ENCODE results near the gene SMCR8. TPM values are rescaled to one million over a fixed set of nuclear protein-coding genes. Genes with fewer than 3 reads are reported as not detected.

Gene SMCR8
- total and polyA plus RNA-seq, 4 donors = 0.76 to 9.7 (median 6.1) TPM

GRCh38 chr17:18327556-18327955, 12.5 kb downstream of the SMCR8 start:
- DNase-seq (ENCODE audit: low spot score) = no peak
- 94% methylated on average over 10 of the region's 10 CpGs for WGBS
- Histone ChIP-seq H3K27ac (ENCODE audit: low read depth in 1 of 2, low read length in 2 of 2) (no peak overlapping the region), H3K4me1 (ENCODE audit: control insufficient read depth in 4 of 4, insufficient read depth in 4 of 4, low read length in 3 of 4) (peaks cover 0 to 5% (median 2%) of the 10 kb centered on the region in 4 donors), H3K27me3 (ENCODE audit: control insufficient read depth in 4 of 4, insufficient read depth in 4 of 4, low read length in 3 of 4) (no peaks in the 10 kb centered on the region), H3K4me3 (ENCODE audit: low read depth in 1 of 3, low read length in 3 of 3) (no peak overlapping the region), H3K9ac (ENCODE audit: low read depth in 1 of 2, low read length in 2 of 2) (no peak overlapping the region), H3K36me3 (ENCODE audit: control insufficient read depth in 4 of 4, insufficient read depth in 3 of 4, low read depth in 1 of 4, low read length in 3 of 4) (peaks cover 18 to 68% (median 48%) of the 10 kb centered on the region in 4 donors), H3K9me3 (ENCODE audit: control insufficient read depth in 4 of 4, low read length in 3 of 4) (no peaks in the 10 kb centered on the region)
- no peak for TF ChIP-seq HNF4G (IDR thresholded peaks at IDR 0.05)
- no peak for TF ChIP-seq NR2F2 (IDR thresholded peaks at IDR 0.05)
- TF ChIP-seq ATF3 (IDR thresholded peaks at IDR 0.05) = no peak
- no peak for TF ChIP-seq SP1 (IDR thresholded peaks at IDR 0.05)
- TF ChIP-seq RAD21 (IDR thresholded peaks at IDR 0.05) = no peak
- TF ChIP-seq FOXA1 (IDR thresholded peaks at IDR 0.05) = no peak
- no peak for TF ChIP-seq CTCF (IDR thresholded peaks at IDR 0.05; ENCODE audit: low read depth, low read length, missing input control)
- TF ChIP-seq RXRA (IDR thresholded peaks at IDR 0.05) = no peak
- TF ChIP-seq REST (IDR thresholded peaks at IDR 0.05) = no peak
- no peak for TF ChIP-seq YY1 (IDR thresholded peaks at IDR 0.05)
- TF ChIP-seq FOXA2 (IDR thresholded peaks at IDR 0.05) = no peak
- no peak for TF ChIP-seq GABPA (IDR thresholded peaks at IDR 0.05 in 1 of 2, conservative IDR thresholded peaks at IDR 0.05 in 1 of 2)
- no peak for TF ChIP-seq JUND (IDR thresholded peaks at IDR 0.05)
- no peak for TF ChIP-seq TAF1 (conservative IDR thresholded peaks at IDR 0.05)
- TF ChIP-seq MAX (IDR thresholded peaks at IDR 0.05) = no peak
- TF ChIP-seq ZBTB33 (IDR thresholded peaks at IDR 0.05) = no peak
- no peak for TF ChIP-seq EGR1 (IDR thresholded peaks at IDR 0.05; ENCODE audit: low read depth in 2 of 2)
- TF ChIP-seq HNF4A (conservative IDR thresholded peaks at IDR 0.05) = no peak

Data from liver (tissue), 9 donors.